Pancreas (tissue), 10 donors: ENCODE measurements around the gene OR8D1. TPM values are rescaled to one million over a fixed set of nuclear protein-coding genes. Genes with fewer than 3 reads are reported as not detected.
"Not testable (repeated sequence)": the region's sequence is repeated elsewhere in the genome, so short reads cannot be mapped to it uniquely, and the experiment has no call there.

Source experiments
- ATAC-seq, 4 donors: fragments of 200-7000 bp; cut with Tn5 transposase; one replicate each; pipeline versions ENCODE4 v1.8.0 to v1.9.1; 2020; ENCODE audit warnings: mild to moderate bottlenecking in 4 of 4, moderate library complexity in 4 of 4
- DNase-seq, 6 donors: peaks; one replicate each; pipeline ENCODE4 v3.0.0-alpha.2; 2020
- FAIRE-seq: peaks from 2 replicates; lab custom pipeline; 2012; peaks lifted over from hg19 to GRCh38; lab: Jason Lieb, UNC
- H3K27ac ChIP-seq, 4 donors: fragments of 200-600 bp; sonication (generic); 1 replicate in 3 of 4; 2 replicates in 1 of 4; pipeline versions ENCODE4 v1.5.0 to v1.8.0; 2020
- H3K27me3 ChIP-seq, 4 donors: fragments of 200-600 bp; one replicate each; pipeline ENCODE4 v1.8.0; 2021
- H3K36me3 ChIP-seq, 3 donors: fragments of 200-600 bp; sonication (generic) in 1 of 3; one replicate each; pipeline versions ENCODE4 v1.5.0 to v1.8.0; 2020 to 2021
- H3K4me1 ChIP-seq, 3 donors: fragments of 200-600 bp; one replicate each; pipeline ENCODE4 v1.8.0; 2021
- H3K4me3 ChIP-seq, 4 donors: fragments of 200-600 bp; sonication (generic) in 2 of 4; one replicate each; pipeline versions ENCODE4 v1.5.0 to v1.8.0; 2020 to 2021
- H3K9me3 ChIP-seq, 4 donors: fragments of 200-600 bp; one replicate each; pipeline ENCODE4 v1.8.0; 2021
- WGBS, 2 donors: extraction: QIAGEN DNeasy Blood & Tissue Kit; methylation state at CpG; one replicate each; pipeline ENCODE4 v1.1.7; 2013; 5-methylcytosine and 5-hydroxymethylcytosine counted together
- intact Hi-C, 3 donors: fragments of 100-400 bp; cut with DNase I; formaldehyde crosslinking; loops; one replicate each; pipeline versions ENCODE4 v1.11.1 to v1.14.2; 2022
- polyA plus RNA-seq, 2 donors: library from polyadenylated mRNA; stranded (reverse); fragments of 200-250 nt; gene quantifications; one replicate each; pipeline ENCODE4 v1.2.3, GENCODE V29; 2013
- total RNA-seq, 6 donors: library from RNA; stranded (reverse); fragmentation: NEBNext Ultra II Directional in 4 of 6; extraction: Animal tissue kit (Norgen Biotek cat#: 25700) in 4 of 6; gene quantifications; one replicate each; pipeline versions ENCODE4 v1.2.1 to v1.2.4, GENCODE V29; 2021 to 2023
- TF ChIP-seq, protein P1 (sequence below), 4 donors: fragments of 200-600 bp; sonication (generic) in 3 of 4; IDR thresholded peaks; one replicate each; pipeline versions ENCODE4 v1.5.0 to v1.8.0; 2021; ENCODE audit warnings: antibody characterized with exemption in 4 of 4
- donor health status: healthy with polysubstance abuse.
- donor health status: DM: no; HTN: no; CAD: no; lungs with moderate emphysema.
- donor health status: DM: no; HTN: no; CAD: no.
- donor health status: control.
- donor health status: control.
- donor health status: Bipolar disorder and iron deficiency.
- donor health status: DM: yes; HTN: yes; CAD: no.
- donor health status: DM: no; HTN: no; CAD: no.
- donor health status: DM: no; HTN: no; CAD: no.
- donor health status: DM: yes; HTN: yes; CAD: no.

OR8D1 gene
- total and polyA plus RNA-seq, 8 donors: not detected

- FAIRE-seq (no peak), ATAC-seq (peak in 1 of 4 donors; percentile 70)
- 65 to 68% methylated on average over 3 of the region's 3 CpGs for WGBS, 2 donors
These were observed 35.9 kb downstream of the OR8D1 start for GRCh38 chr11:124277804-124278203.

DNA sequence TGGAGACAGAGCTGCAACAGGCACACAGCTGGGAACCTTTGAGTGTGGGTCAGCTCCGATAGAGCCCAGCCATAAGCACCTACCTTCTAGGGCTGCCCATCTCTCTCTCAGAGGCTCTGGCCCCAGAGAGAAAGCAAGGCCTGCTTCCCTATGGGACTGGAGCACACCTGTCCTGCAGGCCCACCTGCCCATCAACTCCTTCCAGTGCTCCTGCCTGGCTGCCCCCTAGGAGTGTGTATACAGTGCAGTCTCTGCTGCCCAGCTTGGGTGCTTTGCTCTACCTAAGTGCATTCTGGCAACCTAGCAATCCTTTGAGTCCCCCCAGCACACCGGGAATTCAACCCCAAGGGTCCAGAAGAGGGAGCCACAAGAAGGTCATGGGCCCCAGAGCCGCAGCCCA, 36.5 kb downstream of the OR8D1 start:
- WGBS, 2 donors: 87 to 88% methylated on average over 3 of the region's 3 CpGs
- FAIRE-seq: no peak
- no peaks in the 10 kb centered on the region for H3K36me3 ChIP-seq
- H3K27me3 ChIP-seq: no peaks in the 10 kb centered on the region
- intact Hi-C loops: no loop called here
- DNase-seq: peak in 1 of 6 donors; percentile 21
- no peak overlapping the region for H3K4me3 ChIP-seq
- H3K4me1 ChIP-seq: no peaks in the 10 kb centered on the region
- no peak for ATAC-seq
- TF ChIP-seq, protein P1, sequence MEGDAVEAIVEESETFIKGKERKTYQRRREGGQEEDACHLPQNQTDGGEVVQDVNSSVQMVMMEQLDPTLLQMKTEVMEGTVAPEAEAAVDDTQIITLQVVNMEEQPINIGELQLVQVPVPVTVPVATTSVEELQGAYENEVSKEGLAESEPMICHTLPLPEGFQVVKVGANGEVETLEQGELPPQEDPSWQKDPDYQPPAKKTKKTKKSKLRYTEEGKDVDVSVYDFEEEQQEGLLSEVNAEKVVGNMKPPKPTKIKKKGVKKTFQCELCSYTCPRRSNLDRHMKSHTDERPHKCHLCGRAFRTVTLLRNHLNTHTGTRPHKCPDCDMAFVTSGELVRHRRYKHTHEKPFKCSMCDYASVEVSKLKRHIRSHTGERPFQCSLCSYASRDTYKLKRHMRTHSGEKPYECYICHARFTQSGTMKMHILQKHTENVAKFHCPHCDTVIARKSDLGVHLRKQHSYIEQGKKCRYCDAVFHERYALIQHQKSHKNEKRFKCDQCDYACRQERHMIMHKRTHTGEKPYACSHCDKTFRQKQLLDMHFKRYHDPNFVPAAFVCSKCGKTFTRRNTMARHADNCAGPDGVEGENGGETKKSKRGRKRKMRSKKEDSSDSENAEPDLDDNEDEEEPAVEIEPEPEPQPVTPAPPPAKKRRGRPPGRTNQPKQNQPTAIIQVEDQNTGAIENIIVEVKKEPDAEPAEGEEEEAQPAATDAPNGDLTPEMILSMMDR (IDR thresholded peaks at IDR 0.05): no peak
- H3K27ac ChIP-seq: no peak overlapping the region
- H3K9me3 ChIP-seq: no peaks in the 10 kb centered on the region

More at GRCh38 chr11:124277804-124278203, 35.9 kb downstream of the OR8D1 start:
- TF ChIP-seq, protein P1 (IDR thresholded peaks at IDR 0.05): no peak
- Histone ChIP-seq H3K36me3 (no peaks in the 10 kb centered on the region), H3K9me3 (no peaks in the 10 kb centered on the region), H3K4me3 (no peak overlapping the region), H3K27me3 (no peaks in the 10 kb centered on the region), H3K4me1 (no peaks in the 10 kb centered on the region), H3K27ac (no peak overlapping the region)
- intact Hi-C loops: no loop called here
- DNase-seq: no peak

- no peak overlapping the region for H3K27ac ChIP-seq
- H3K4me3 ChIP-seq: no peak overlapping the region
- 64 to 93% methylated on average over 1 of the region's 1 CpG for WGBS, 2 donors
- DNase-seq (no peak), ATAC-seq (peak in 1 of 4 donors; percentile 18), FAIRE-seq (no peak)
- no peaks in the 10 kb centered on the region for H3K9me3 ChIP-seq
- H3K27me3 ChIP-seq: no peaks in the 10 kb centered on the region
- intact Hi-C loops: no loop called here
- H3K4me1 ChIP-seq: no peaks in the 10 kb centered on the region
- H3K36me3 ChIP-seq: no peaks in the 10 kb centered on the region
- TF ChIP-seq, protein P1 (IDR thresholded peaks at IDR 0.05): no peak
These were observed 37.7 kb downstream of the OR8D1 start for GRCh38 chr11:124276081-124276480.

- Histone ChIP-seq H3K36me3 (no peaks in the 10 kb centered on the region), H3K27ac (no peak overlapping the region), H3K4me1 (no peaks in the 10 kb centered on the region), H3K9me3 (no peaks in the 10 kb centered on the region), H3K4me3 (no peak overlapping the region), H3K27me3 (no peaks in the 10 kb centered on the region)
- intact Hi-C loops: no loop called here
- no peak for FAIRE-seq
- TF ChIP-seq, protein P1 (IDR thresholded peaks at IDR 0.05): no peak
- WGBS, 2 donors: 87 to 95% methylated on average over 2 of the region's 2 CpGs
- ATAC-seq: no peak
- DNase-seq: no peak
These were observed 39.7 kb downstream of the OR8D1 start for GRCh38 chr11:124274000-124274399.

DNA sequence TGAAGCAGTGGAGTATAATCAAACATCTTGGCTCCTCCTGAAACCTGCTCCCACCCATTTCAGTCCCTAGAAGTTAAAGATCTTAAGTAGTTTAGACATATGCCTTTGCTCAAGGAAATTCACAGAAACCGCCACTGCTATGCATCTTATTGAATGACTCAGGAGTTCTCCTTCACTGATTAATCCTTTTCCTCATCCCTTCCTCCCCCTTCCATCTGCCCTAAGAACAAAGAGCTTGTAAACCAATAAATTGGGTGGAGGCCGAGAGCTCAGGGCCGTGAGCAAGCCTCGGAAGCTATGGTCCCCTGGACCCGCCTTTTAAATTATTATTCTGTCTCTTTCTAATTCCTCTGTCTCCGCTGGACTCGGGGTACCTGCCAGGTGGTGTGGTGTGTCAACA, 42.9 kb downstream of the OR8D1 start:
- DNase-seq, ATAC-seq, H3K27me3 ChIP-seq, FAIRE-seq, H3K4me3 ChIP-seq, H3K27ac ChIP-seq, H3K36me3 ChIP-seq, H3K4me1 ChIP-seq, intact Hi-C loops, H3K9me3 ChIP-seq: not testable (repeated sequence)
- 58 to 73% methylated on average over 7 of the region's 7 CpGs for WGBS, 2 donors

- H3K9me3 ChIP-seq, DNase-seq, intact Hi-C loops, ATAC-seq, H3K27me3 ChIP-seq, FAIRE-seq, H3K4me3 ChIP-seq, H3K27ac ChIP-seq, H3K36me3 ChIP-seq, H3K4me1 ChIP-seq: not testable (repeated sequence)
- 64 to 68% methylated on average over 4 of the region's 4 CpGs for WGBS, 2 donors
These were observed 48.7 kb downstream of the OR8D1 start for GRCh38 chr11:124265041-124265440.
